HepG2 (cell line): ENCODE data around the gene NAP1L1. TPM values are rescaled to one million over a fixed set of nuclear protein-coding genes. Genes with fewer than 3 reads are reported as not detected.

Experiments
- ATAC-seq: fragments of 200-7000 bp; cut with Tn5 transposase; 3 replicates; pipeline ENCODE4 v1.9.1; 2020; ENCODE audit warnings: mild to moderate bottlenecking, moderate library complexity
- BruUV-seq: library from RNA; stranded (reverse); fragments of 400-500 nt; replicated peaks from 2 replicates; lab custom pipeline; 2021; lab: Mats Ljungman, UMichigan
- CTCF ChIA-PET: fragments of 300-600 bp; formaldehyde crosslinking; extraction: SDS; loops from one replicate; lab custom pipeline; 2021; ENCODE audit warnings: low total read pairs, inconsistent platforms, low intra/inter-chr PET ratio; lab: Yijun Ruan, JAX
- POLR2A ChIA-PET: fragments of 350-600 bp; sonication (Branson Sonifier 250); formaldehyde crosslinking; loops from one replicate; lab custom pipeline; 2020; ENCODE audit warnings: antibody characterized with exemption, inconsistent platforms; lab: Yijun Ruan, JAX
- DNase-seq: peaks from one replicate; pipeline ENCODE4 v3.0.0-alpha.2; 2015; ENCODE audit warnings: low spot score
- FAIRE-seq: peaks from 3 replicates; lab custom pipeline; 2011; peaks lifted over from hg19 to GRCh38; lab: Jason Lieb, UNC
- H2AFZ ChIP-seq: one replicate; pipeline ENCODE4 v1.6.1; 2011; ENCODE audit warnings: low read length, inconsistent platforms
- H3K27ac ChIP-seq: fragments of 300-600 bp; 3 replicates; pipeline ENCODE4 v1.8.0; 2011; ENCODE audit warnings: mixed run types, mild to moderate bottlenecking, mixed read lengths, low read length, inconsistent platforms; ENCODE audit not compliant: insufficient read depth; ENCODE audit errors: extremely low read length
- H3K27me3 ChIP-seq, 2 experiments: fragments of 200-600 bp in 1 of 2; 2 replicates in 1 of 2; 3 replicates in 1 of 2; pipeline versions ENCODE4 v1.6.0 to v1.8.0; 2011; ENCODE audit warnings: low read length in 2 of 2, mild to moderate bottlenecking in 2 of 2, moderate library complexity in 2 of 2, inconsistent platforms in 1 of 2; ENCODE audit not compliant: insufficient read depth in 2 of 2, control insufficient read depth in 1 of 2
- H3K36me3 ChIP-seq, 2 experiments: fragments of 200-600 bp in 1 of 2; replicated peaks in 1 of 2; 2 replicates in 1 of 2; 3 replicates in 1 of 2; pipeline versions ENCODE4 v1.5.1 to v1.8.0; 2011; ENCODE audit warnings: low read length in 2 of 2, inconsistent platforms in 1 of 2; ENCODE audit not compliant: insufficient read depth in 2 of 2, control insufficient read depth in 1 of 2
- H3K4me1 ChIP-seq: 2 replicates; pipeline ENCODE4 v1.5.1; 2012; ENCODE audit warnings: low read length, inconsistent platforms; ENCODE audit not compliant: insufficient read depth
- H3K4me2 ChIP-seq: 2 replicates; pipeline ENCODE4 v1.6.0; 2011; ENCODE audit warnings: low read depth, low read length, inconsistent platforms
- H3K4me3 ChIP-seq, 3 experiments: fragments of 200-600 bp in 1 of 3; sonication (generic), shearing (Covaris generic) in 1 of 3; replicated peaks in 1 of 3; 2 replicates each; pipeline ENCODE4 v1.5.1; 2011 to 2016; ENCODE audit warnings: low read length in 3 of 3, inconsistent platforms in 2 of 3, low read depth in 2 of 3, mild to moderate bottlenecking in 2 of 3, control low read depth in 1 of 3, mixed read lengths in 1 of 3; ENCODE audit not compliant: insufficient read depth in 1 of 3
- H3K79me2 ChIP-seq: one replicate; pipeline ENCODE4 v1.6.1; 2011; ENCODE audit warnings: low read length, inconsistent platforms; ENCODE audit not compliant: insufficient read depth
- H3K9ac ChIP-seq: 2 replicates; pipeline ENCODE4 v1.6.0; 2011; ENCODE audit warnings: mild to moderate bottlenecking, low read depth, low read length, inconsistent platforms; ENCODE audit not compliant: insufficient read depth
- H3K9me3 ChIP-seq: 2 replicates; pipeline ENCODE4 v1.5.1; 2012; ENCODE audit warnings: mild to moderate bottlenecking, low read length
- H4K20me1 ChIP-seq: 2 replicates; pipeline ENCODE4 v1.6.0; 2011; ENCODE audit warnings: inconsistent platforms, mild to moderate bottlenecking, low read length, moderate library complexity; ENCODE audit not compliant: insufficient read depth
- HHEX ChIP-seq: IDR thresholded peaks from 2 replicates; pipeline ENCODE4 v1.6.1; 2016; ENCODE audit warnings: control low read depth
- HOXD1 ChIP-seq: sonication (generic); formaldehyde crosslinking; IDR thresholded peaks from 2 replicates; pipeline ENCODE4 v1.5.0; 2020; ENCODE audit warnings: missing genetic modification reagents
- JUND ChIP-seq: sonication (generic); formaldehyde crosslinking; IDR thresholded peaks from 2 replicates; pipeline ENCODE4 v1.8.0; 2022; ENCODE audit warnings: mild to moderate bottlenecking, missing genetic modification reagents
- MTF1 ChIP-seq: sonication (generic); formaldehyde crosslinking; IDR thresholded peaks from 2 replicates; pipeline ENCODE4 v1.5.0; 2020; ENCODE audit warnings: missing genetic modification reagents
- NFIC ChIP-seq: IDR thresholded peaks from 2 replicates; pipeline ENCODE4 v1.6.1; 2012; ENCODE audit warnings: mild to moderate bottlenecking, low read length, inconsistent platforms
- NKX3-1 ChIP-seq: sonication (generic); formaldehyde crosslinking; IDR thresholded peaks from 2 replicates; pipeline ENCODE4 v1.5.0; 2020; ENCODE audit warnings: missing genetic modification reagents
- NR2F6 ChIP-seq, 2 experiments: IDR thresholded peaks; 2 replicates each; pipeline ENCODE4 v1.6.1; 2016; ENCODE audit warnings: antibody characterized with exemption in 1 of 2, mild to moderate bottlenecking in 1 of 2
- RXRA ChIP-seq: sonication (generic); formaldehyde crosslinking; IDR thresholded peaks from 2 replicates; pipeline ENCODE4 v1.5.1; 2020; ENCODE audit warnings: missing genetic modification reagents
- SSRP1 ChIP-seq: IDR thresholded peaks from 2 replicates; pipeline ENCODE4 v1.6.1; 2016; ENCODE audit warnings: control low read depth
- ZBTB1 ChIP-seq: sonication (generic); formaldehyde crosslinking; IDR thresholded peaks from 2 replicates; pipeline ENCODE4 v1.4.0; 2020; ENCODE audit warnings: missing genetic modification reagents, borderline replicate concordance
- ZMAT3 ChIP-seq: sonication (generic); formaldehyde crosslinking; conservative IDR thresholded peaks from 2 replicates; pipeline ENCODE4 v1.7.0; 2021; ENCODE audit warnings: missing genetic modification reagents
- ZNF260 ChIP-seq: sonication (generic); formaldehyde crosslinking; IDR thresholded peaks from 2 replicates; pipeline ENCODE4 v1.4.0; 2020; ENCODE audit warnings: missing genetic modification reagents, low read depth, mild to moderate bottlenecking, borderline replicate concordance
- WGBS: methylation state at CpG from one replicate; pipeline ENCODE4 v1.1.6; 2017; ENCODE audit warnings: low lambda C conversion rate; 5-methylcytosine and 5-hydroxymethylcytosine counted together
- in situ Hi-C: cut with HindIII; loops from 2 replicates; pipeline ENCODE4 v1.10.0; 2017; ENCODE audit warnings: low pct_unique_long_range_greater_than_20kb; ENCODE audit not compliant: extremely low pct_ligation_motif_present
- intact Hi-C: fragments of 100-400 bp; cut with micrococcal nuclease; formaldehyde crosslinking; loops from one replicate; pipeline ENCODE4 v1.10.0; 2022; ENCODE audit not compliant: unreplicated experiment
- polyA plus RNA-seq, 8 experiments: library from polyadenylated mRNA; depleted of rRNA in 3 of 8; stranded (reverse) in 7 of 8; unstranded in 1 of 8; fragments of >200 nt; fragmentation: Illumina TruSeq in 4 of 8; extraction: Trizol in 4 of 8; gene quantifications; 2 replicates each; pipeline versions ENCODE4 v1.2.1 to v1.2.3, GENCODE V29; 2011 to 2016; ENCODE audit warnings: low read depth in 4 of 8, missing spikeins in 1 of 8, mixed read lengths in 1 of 8; ENCODE audit not compliant: insufficient read depth in 1 of 8
- total RNA-seq, 5 experiments: library from RNA; depleted of rRNA; stranded (reverse); fragments of >200 nt; fragmentation: Illumina TruSeq; extraction: Trizol; gene quantifications; 2 replicates each; pipeline ENCODE4 v1.2.3, GENCODE V29; 2016; ENCODE audit warnings: low read depth in 1 of 5
- TF ChIP-seq, protein P1 (sequence below): sonication (generic); formaldehyde crosslinking; IDR thresholded peaks from 2 replicates; pipeline ENCODE4 v1.9.0; 2022; ENCODE audit warnings: missing genetic modification reagents, mild to moderate bottlenecking, borderline replicate concordance
- TF ChIP-seq, protein P2 (sequence below): sonication (generic); formaldehyde crosslinking; IDR thresholded peaks from 2 replicates; pipeline ENCODE4 v1.5.0; 2020; ENCODE audit warnings: mild to moderate bottlenecking, missing genetic modification reagents
- TF ChIP-seq, protein P3 (sequence below): sonication (generic); formaldehyde crosslinking; IDR thresholded peaks from 2 replicates; pipeline ENCODE4 v1.5.1; 2020; ENCODE audit warnings: missing genetic modification reagents, mild to moderate bottlenecking, borderline replicate concordance
- TF ChIP-seq, protein P4 (sequence below): sonication (generic); formaldehyde crosslinking; IDR thresholded peaks from 2 replicates; pipeline ENCODE4 v1.4.0; 2020; ENCODE audit warnings: missing genetic modification reagents; ENCODE audit errors: not compliant biosample characterization

NAP1L1 gene
- total and polyA plus RNA-seq, 2 of the 13 experiments (the other 11 are each of a cell fraction or from before 2014, with no cell fraction given), result 207 to 309 TPM

DNA sequence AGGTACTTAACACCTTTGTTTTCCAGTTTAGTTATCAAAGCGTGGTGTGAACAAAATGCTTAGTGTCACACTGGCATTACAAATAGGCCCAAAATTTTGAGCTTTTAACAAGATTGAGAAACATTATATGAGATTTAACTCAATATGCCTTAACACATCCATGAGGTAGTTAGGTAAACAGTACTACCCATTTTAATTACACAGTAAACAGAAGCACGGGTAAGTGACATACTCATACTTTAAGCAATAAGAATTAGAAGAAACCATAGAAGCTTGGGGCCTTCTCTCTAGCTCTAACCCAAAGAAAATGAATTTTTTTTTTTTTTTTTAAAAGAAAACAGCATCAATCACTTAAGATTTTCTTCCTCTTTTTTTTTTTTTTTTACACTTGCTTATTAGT, 37.4 kb downstream of the NAP1L1 start:
- DNase-seq (no peak), ATAC-seq (no peak), FAIRE-seq (no peak)
- CTCF ChIA-PET, result no interaction called here
- H3K4me2 ChIP-seq, result no peak overlapping the region
- no peak overlapping the region for H3K9ac ChIP-seq
- H3K4me3 ChIP-seq, result no peak overlapping the region
- H3K79me2 ChIP-seq, result no peaks in the 10 kb centered on the region
- 81% methylated on average over 2 of the region's 2 CpGs for WGBS
- H2AFZ ChIP-seq, result no peak overlapping the region
- no peak overlapping the region for H3K27ac ChIP-seq
- peaks cover 5 to 24% of the 10 kb centered on the region in 2 experiments for H3K36me3 ChIP-seq
- no peaks in the 10 kb centered on the region for H3K27me3 ChIP-seq
- H3K9me3 ChIP-seq, result no peaks in the 10 kb centered on the region
- TSS peak; percentile 5 for BruUV-seq
- H4K20me1 ChIP-seq, result no peaks in the 10 kb centered on the region
- POLR2A ChIA-PET, result interaction anchor here (1.2 to 1.6 kb wide), 2 partner anchors 14 to 16 kb away, joined by 3 to 6 read pairs; partner anchors contain the start of gene PHLDA1
- intact Hi-C loops, result no loop called here
- in situ Hi-C loops, result no loop called here
- H3K4me1 ChIP-seq, result 0 out of 2 replicates have a peak, but pooled peaks cover 2% of the 10 kb centered on the region
- TF ChIP-seq HHEX (CRISPR knock-in tag) (no peak), NFIC (no peak), ZNF260 (CRISPR knock-in tag) (no peak), NKX3-1 (CRISPR knock-in tag) (no peak), ZBTB1 (CRISPR knock-in tag) (no peak), MTF1 (CRISPR knock-in tag) (no peak), SSRP1 (CRISPR knock-in tag) (no peak), NR2F6 (IDR thresholded peaks at IDR 0.05) (no peak), NR2F6 (CRISPR knock-in tag; IDR thresholded peaks at IDR 0.05) (no peak), ZMAT3 (CRISPR knock-in tag) (no peak), JUND (CRISPR knock-in tag) (no peak), HOXD1 (CRISPR knock-in tag) (no peak), RXRA (CRISPR knock-in tag) (no peak)
- TF ChIP-seq, protein P1, sequence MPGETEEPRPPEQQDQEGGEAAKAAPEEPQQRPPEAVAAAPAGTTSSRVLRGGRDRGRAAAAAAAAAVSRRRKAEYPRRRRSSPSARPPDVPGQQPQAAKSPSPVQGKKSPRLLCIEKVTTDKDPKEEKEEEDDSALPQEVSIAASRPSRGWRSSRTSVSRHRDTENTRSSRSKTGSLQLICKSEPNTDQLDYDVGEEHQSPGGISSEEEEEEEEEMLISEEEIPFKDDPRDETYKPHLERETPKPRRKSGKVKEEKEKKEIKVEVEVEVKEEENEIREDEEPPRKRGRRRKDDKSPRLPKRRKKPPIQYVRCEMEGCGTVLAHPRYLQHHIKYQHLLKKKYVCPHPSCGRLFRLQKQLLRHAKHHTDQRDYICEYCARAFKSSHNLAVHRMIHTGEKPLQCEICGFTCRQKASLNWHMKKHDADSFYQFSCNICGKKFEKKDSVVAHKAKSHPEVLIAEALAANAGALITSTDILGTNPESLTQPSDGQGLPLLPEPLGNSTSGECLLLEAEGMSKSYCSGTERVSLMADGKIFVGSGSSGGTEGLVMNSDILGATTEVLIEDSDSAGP (CRISPR knock-in tag), result no peak
- TF ChIP-seq, protein P2, sequence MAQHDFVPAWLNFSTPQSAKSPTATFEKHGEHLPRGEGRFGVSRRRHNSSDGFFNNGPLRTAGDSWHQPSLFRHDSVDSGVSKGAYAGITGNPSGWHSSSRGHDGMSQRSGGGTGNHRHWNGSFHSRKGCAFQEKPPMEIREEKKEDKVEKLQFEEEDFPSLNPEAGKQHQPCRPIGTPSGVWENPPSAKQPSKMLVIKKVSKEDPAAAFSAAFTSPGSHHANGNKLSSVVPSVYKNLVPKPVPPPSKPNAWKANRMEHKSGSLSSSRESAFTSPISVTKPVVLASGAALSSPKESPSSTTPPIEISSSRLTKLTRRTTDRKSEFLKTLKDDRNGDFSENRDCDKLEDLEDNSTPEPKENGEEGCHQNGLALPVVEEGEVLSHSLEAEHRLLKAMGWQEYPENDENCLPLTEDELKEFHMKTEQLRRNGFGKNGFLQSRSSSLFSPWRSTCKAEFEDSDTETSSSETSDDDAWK (CRISPR knock-in tag), result no peak
- TF ChIP-seq, protein P3, sequence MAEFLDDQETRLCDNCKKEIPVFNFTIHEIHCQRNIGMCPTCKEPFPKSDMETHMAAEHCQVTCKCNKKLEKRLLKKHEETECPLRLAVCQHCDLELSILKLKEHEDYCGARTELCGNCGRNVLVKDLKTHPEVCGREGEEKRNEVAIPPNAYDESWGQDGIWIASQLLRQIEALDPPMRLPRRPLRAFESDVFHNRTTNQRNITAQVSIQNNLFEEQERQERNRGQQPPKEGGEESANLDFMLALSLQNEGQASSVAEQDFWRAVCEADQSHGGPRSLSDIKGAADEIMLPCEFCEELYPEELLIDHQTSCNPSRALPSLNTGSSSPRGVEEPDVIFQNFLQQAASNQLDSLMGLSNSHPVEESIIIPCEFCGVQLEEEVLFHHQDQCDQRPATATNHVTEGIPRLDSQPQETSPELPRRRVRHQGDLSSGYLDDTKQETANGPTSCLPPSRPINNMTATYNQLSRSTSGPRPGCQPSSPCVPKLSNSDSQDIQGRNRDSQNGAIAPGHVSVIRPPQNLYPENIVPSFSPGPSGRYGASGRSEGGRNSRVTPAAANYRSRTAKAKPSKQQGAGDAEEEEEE, result no peak
- TF ChIP-seq, protein P4, sequence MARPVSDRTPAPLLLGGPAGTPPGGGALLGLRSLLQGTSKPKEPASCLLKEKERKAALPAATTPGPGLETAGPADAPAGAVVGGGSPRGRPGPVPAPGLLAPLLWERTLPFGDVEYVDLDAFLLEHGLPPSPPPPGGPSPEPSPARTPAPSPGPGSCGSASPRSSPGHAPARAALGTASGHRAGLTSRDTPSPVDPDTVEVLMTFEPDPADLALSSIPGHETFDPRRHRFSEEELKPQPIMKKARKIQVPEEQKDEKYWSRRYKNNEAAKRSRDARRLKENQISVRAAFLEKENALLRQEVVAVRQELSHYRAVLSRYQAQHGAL (CRISPR knock-in tag), result no peak
- TF ChIP-seq, all 625 proteins: peak for 0
